ENCODE results near the gene ABCF2. TPM values are rescaled to one million over a fixed set of nuclear protein-coding genes. Genes with fewer than 3 reads are reported as not detected.
A peak's percentile ranks its signal among the peaks of the same experiment; 100 is the strongest.

Gene ABCF2
- total RNA-seq, 2 experiments from 2014 or later = 48.4 to 49.0 TPM

DNA sequence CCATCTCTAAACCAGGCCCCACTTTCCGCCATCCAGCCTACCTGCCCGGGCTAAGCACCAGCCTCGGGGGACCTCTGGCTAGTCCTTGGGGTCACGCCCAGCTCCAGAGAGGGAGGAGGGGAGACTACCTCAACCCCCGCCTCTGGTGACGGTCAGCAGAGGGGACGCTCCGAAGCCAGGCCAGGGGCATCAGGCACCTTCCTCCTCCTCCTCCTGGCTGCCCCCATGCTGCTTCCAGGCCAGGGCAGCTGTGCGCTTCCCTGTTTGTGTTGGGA, 25.5 kb upstream of the ABCF2 start:
- Mint-ChIP-seq H3K27ac (no peak overlapping the region), H3K9me3 (ENCODE audit: low read depth) (no peaks in the 10 kb centered on the region), H3K27me3 (peaks cover 59% of the 10 kb centered on the region), H3K4me1 (peaks cover 21% of the 10 kb centered on the region), H3K4me3 (no peak overlapping the region), H3K36me3 (ENCODE audit: low read depth) (no peaks in the 10 kb centered on the region)
- POLR2A ChIA-PET = no interaction called here
- intact Hi-C loops (cut with DNase I, micrococcal nuclease) = no loop called here
- DNase-seq = no peak
- ATAC-seq = no peak
- CTCF ChIA-PET = interaction anchor here (0.6 to 1.1 kb wide), 4 partner anchors 10 to 189 kb away, joined by 3 read pairs; no protein-coding TSS in a partner anchor

DNA sequence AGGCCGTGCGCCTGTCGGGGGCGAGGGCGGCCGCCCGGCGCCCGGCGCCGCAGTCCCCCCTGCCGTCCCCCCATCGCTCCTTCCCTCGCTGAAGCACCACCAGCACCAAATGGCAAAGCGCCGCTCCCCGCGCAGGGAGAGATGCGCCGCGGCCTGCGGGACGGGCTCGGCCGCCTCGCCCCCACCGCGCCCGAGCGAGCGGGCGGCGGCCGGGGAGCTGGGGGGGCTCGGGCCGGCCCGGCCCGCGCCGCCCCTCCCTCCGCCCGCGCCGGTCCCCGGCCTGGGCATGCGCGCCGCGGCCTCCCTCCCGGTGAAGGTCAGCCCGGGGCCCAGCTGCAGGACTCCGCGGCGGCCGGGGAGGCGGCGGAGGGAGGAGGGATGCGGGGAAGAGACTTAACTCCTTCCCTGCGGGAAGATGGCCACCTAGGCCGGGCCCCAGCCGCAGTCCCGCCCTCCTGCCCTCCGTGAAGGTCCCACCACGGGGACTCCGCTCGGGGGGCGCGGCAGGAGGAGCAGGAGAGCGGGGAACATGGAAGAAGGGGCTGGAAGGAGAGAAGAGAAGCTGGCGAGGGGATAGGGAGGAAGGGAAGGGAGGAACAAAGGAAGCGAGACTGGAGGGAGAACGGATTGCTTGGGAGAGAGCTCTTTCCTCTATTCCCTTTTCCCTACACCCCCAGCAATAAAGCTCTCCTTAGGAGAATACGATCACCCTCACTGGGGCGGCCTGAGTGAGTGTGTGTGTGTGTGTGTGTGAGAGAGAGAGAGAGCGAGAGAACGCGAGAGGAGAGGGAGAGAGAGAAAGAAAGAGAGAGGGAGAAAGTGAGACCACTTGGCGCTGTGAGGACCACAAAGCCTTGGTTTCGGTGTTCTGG, 24.9 kb upstream of the ABCF2 start:
- peaks cover 22% of the 10 kb centered on the region for H3K4me1 Mint-ChIP-seq
- no peak overlapping the region for H3K27ac Mint-ChIP-seq
- H3K9me3 Mint-ChIP-seq (ENCODE audit: low read depth) = no peaks in the 10 kb centered on the region
- CTCF ChIA-PET = interaction anchor here (0.6 to 1.1 kb wide), 3 partner anchors 10 to 84 kb away, joined by 3 to 4 read pairs (median 3); no protein-coding TSS in a partner anchor
- peaks cover 61% of the 10 kb centered on the region for H3K27me3 Mint-ChIP-seq
- intact Hi-C loops (cut with DNase I, micrococcal nuclease) = no loop called here
- peak overlapping the region; percentile 23 for H3K4me3 Mint-ChIP-seq
- H3K36me3 Mint-ChIP-seq (ENCODE audit: low read depth) = no peaks in the 10 kb centered on the region
- DNase-seq = no peak
- ATAC-seq = no peak
- POLR2A ChIA-PET = no interaction called here

DNA sequence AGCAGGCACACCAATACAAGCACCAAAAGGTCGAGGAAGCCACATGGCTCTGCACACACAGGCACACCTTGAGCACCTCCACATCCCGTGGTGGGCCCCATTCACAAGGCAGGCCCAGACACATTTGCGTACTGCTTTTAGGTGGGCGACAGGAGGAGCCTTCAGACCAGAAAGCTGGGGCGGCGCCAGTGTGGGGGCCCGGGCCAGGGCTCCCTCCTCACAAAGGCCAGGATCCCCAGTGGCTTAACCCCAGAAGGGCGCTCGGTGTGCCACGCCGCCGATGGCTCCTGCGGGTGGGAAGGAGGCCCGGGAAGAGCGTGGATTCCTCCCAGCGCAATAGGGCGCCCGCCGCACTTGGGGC, 24.3 kb upstream of the ABCF2 start:
- CTCF ChIA-PET = no interaction called here
- H3K27me3 Mint-ChIP-seq = peaks cover 62% of the 10 kb centered on the region

DNA sequence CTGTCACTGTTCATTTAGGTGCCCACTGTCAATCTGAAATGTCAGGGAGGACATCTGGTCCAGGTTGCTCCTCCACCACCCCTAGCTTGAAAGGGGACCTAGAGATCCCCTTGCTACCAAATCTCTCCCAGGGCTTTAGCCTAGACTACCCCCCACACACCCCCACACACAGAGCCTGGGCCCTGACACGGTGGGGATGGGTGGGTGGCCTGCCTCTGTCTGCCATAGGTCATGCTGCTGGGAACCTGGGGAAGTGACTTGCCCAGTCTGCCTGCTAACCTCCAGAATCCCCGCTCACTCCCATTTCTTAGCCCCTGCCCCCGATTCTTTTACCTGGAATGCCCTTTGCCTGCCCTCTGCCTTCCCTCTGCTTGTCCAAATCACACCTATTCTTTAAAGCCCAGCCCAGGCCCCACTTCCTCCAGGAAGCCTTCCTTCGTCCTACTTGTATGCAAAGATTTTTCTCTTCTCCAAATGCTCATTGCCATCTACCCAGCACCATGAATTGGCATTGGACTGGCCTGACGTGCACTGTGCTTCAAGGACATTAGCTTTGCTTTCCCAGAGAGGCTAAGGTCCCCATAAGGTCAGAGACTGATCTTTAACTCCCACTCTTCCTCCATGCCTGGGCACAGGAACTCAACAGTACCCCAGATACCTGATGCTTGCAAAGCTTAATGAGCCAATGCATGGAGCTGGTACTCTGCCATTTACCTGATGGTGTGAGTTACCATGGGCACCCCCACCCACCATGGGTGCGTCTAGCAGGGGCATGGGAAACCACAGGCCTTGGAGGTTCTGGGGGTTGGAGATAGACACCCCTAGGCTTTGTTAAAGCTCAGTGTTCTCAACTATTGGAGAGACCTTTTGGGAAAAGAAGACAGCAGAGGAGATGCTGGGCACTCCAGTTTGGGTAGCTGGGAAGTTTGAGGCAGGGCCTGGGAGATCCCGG, 23.5 kb upstream of the ABCF2 start:
- Mint-ChIP-seq H3K27me3 (peaks cover 62% of the 10 kb centered on the region), H3K27ac (no peak overlapping the region), H3K4me1 (peaks cover 27% of the 10 kb centered on the region), H3K9me3 (ENCODE audit: low read depth) (no peaks in the 10 kb centered on the region), H3K4me3 (no peak overlapping the region), H3K36me3 (ENCODE audit: low read depth) (no peaks in the 10 kb centered on the region)
- DNase-seq (no peak), ATAC-seq (no peak)
- POLR2A ChIA-PET = no interaction called here
- CTCF ChIA-PET = interaction anchor here (0.7 kb wide), 1 partner anchor 100 kb away, joined by 3 read pairs; no protein-coding TSS in a partner anchor
- intact Hi-C loops (cut with DNase I, micrococcal nuclease) = no loop called here

More for the DNA sequence above, 24.3 kb upstream of the ABCF2 start:
- Mint-ChIP-seq H3K9me3 (ENCODE audit: low read depth) (no peaks in the 10 kb centered on the region), H3K4me1 (peaks cover 22% of the 10 kb centered on the region), H3K27ac (no peak overlapping the region), H3K4me3 (no peak overlapping the region), H3K36me3 (ENCODE audit: low read depth) (no peaks in the 10 kb centered on the region)
- POLR2A ChIA-PET = no interaction called here
- DNase-seq (no peak), ATAC-seq (no peak)
- intact Hi-C loops (cut with DNase I, micrococcal nuclease) = no loop called here

DNA sequence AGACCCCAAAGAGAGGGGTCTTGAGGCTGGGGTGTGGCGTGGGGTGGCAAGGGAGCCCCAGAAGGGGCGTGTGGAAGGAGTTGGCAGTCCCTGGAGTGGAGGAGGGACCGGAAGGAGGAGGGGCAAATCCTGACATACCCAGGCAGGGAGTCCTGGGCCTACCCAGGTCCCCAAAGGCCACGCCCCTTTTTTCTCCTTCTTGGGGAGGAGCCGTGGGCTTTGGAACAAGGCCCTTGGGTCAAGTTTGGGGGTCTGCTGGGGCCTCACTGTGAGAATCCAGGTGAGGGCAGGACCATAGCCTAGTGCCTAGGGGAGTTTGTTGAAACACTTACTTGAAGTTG, 22.7 kb upstream of the ABCF2 start:
- ATAC-seq (no peak), DNase-seq (no peak)
- H3K27me3 Mint-ChIP-seq = peaks cover 60% of the 10 kb centered on the region
- ChIA-PET POLR2A (no interaction called here), CTCF (no interaction called here)
- no peaks in the 10 kb centered on the region for H3K9me3 Mint-ChIP-seq (ENCODE audit: low read depth)
- no peak overlapping the region for H3K4me3 Mint-ChIP-seq
- H3K4me1 Mint-ChIP-seq = peaks cover 31% of the 10 kb centered on the region
- no peaks in the 10 kb centered on the region for H3K36me3 Mint-ChIP-seq (ENCODE audit: low read depth)
- intact Hi-C loops (cut with DNase I, micrococcal nuclease) = loop anchor here in 1 of 2 experiments (10.0 kb wide), 1 partner anchor 125 kb away; no protein-coding TSS in a partner anchor
- H3K27ac Mint-ChIP-seq = no peak overlapping the region

DNA sequence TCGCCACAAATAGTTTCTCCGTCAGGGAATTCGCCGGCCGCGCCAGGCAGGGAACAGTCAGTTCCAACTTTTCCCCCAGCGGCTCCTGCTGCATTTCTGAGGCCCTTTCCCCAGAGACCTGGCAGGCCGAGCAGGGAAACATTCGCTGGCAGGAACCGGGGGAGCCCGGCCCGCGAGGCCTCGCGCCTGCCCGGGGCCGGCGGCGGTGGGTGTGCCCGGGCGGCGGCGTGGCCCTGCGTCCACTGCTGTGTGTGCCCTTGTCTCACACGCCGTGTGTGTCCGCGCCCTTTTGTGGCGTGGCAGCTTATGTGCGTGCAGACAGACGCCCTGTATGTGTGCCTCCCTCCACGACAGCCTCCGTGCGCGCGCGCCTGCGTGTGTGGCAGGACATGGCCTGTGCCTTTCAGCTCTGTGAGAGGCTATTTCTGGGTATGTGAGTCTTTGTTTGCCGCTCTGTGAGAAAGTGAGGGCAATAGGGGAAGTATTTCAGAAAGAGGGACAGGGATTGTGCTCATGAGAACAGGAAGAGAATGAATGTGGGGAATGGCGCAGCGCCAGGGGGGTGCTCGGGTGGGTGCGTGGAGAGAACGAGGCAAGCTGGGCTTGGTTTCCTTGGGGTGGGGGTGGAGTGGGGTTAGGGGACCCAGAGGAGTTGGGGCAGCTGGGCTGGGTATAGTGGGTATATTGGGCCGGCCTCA, 22.2 kb upstream of the ABCF2 start:
- Mint-ChIP-seq H3K27ac (peak overlapping the region; percentile 47), H3K4me1 (peaks cover 35% of the 10 kb centered on the region), H3K36me3 (ENCODE audit: low read depth) (no peaks in the 10 kb centered on the region), H3K4me3 (no peak overlapping the region), H3K27me3 (peaks cover 57% of the 10 kb centered on the region), H3K9me3 (ENCODE audit: low read depth) (no peaks in the 10 kb centered on the region)
- intact Hi-C loops (cut with DNase I, micrococcal nuclease) = loop anchor here in 1 of 2 experiments (10.0 kb wide), 1 partner anchor 124 kb away; no protein-coding TSS in a partner anchor
- ChIA-PET POLR2A (no interaction called here), CTCF (no interaction called here)
- ATAC-seq (peak; percentile 27), DNase-seq (peak; percentile 56)

DNA sequence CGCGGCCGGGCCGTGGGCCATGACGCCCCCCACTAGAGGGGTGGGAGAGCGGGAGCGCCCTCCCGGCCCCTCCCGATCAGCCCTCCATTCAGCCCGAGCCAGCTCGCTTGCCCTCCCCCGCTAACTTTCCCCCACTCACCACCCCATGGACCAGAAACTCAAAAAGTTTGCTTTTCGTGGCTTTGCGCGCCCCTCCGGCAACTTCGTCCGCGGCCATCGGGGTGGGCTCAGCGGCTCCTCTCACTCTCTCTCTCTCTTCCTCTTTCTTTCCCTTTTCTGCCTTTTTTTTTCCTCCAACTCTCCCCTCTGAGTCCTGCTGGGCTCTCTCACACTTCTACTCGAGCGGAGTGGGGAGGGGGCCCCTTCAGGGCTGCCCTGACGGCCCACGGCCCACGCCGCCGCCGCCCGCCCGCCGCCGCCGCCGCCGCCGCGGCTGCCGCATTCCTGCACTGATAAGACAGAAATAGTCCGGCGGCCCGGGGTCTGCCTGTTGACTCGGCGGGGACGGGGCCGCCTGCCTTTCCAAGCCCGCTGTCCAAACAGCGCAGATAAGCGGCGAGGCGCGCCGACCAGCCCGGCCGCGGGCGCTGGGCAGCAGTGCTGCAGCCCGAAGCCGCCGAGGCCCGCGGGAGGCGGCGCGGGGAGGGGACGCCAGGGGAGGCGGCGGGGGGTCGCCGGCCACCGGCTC, 21.5 kb upstream of the ABCF2 start, which contains the start of gene SMARCD3:
TSS of gene SMARCD3 (minus strand) at position 349 of the 688 bp plus-strand sequence. CDS start at position 217, 132 bp downstream.
- ChIA-PET POLR2A (no interaction called here), CTCF (no interaction called here)
- Mint-ChIP-seq H3K4me3 (peak within 1 kb of the TSS; percentile 66), H3K27me3 (peaks cover 54% of the 10 kb centered on the region), H3K36me3 (ENCODE audit: low read depth) (no peaks in the 10 kb centered on the region), H3K9me3 (ENCODE audit: low read depth) (no peaks in the 10 kb centered on the region), H3K27ac (peak within 1 kb of the TSS; percentile 47), H3K4me1 (peaks cover 42% of the 10 kb centered on the region)
- no peak for ATAC-seq
- DNase-seq = peak; percentile 37
- intact Hi-C loops (cut with DNase I, micrococcal nuclease) = loop anchor here in 1 of 2 experiments (10.0 kb wide), 1 partner anchor 124 kb away; no protein-coding TSS in a partner anchor

DNA sequence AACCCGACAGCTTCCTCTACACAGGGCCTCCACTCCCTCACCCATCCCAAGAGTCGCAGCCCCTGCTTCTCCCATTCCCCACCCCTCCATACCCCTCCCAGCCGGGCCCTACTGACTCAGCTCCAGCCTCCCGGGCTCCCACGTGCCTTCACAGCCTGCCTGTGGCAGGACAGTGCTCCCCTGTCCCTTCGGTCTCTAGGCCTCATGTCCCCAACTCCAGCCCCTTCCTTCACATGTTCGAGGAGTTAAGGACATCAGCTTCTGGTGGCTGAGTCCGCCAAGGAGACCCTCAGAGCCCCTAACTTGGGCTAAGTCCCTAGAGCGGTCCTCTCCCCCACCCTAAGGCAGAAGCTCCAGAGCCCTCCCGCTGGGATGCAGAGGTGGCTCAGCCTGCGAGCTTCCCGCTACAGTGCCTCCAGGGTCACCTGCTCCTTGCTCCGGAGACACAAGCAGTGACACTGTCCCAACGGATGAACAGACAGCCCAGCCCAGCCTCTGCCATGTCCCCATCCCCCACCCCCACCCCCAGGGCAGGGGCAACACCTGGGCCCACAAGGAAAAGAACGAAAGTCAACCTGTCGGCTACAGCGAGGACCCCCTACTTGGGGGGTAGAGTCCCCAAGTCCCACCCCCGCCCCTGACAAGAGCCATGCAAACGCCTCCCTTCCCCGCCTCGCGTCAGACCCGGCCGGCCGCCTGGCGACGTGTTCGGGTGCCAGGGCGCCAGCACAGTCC, 20.8 kb upstream of the ABCF2 start:
- Mint-ChIP-seq H3K4me1 (peaks cover 47% of the 10 kb centered on the region), H3K27ac (no peak overlapping the region), H3K9me3 (ENCODE audit: low read depth) (no peaks in the 10 kb centered on the region), H3K36me3 (ENCODE audit: low read depth) (no peaks in the 10 kb centered on the region), H3K27me3 (peaks cover 48% of the 10 kb centered on the region), H3K4me3 (peak overlapping the region; percentile 66)
- DNase-seq (no peak), ATAC-seq (no peak)
- ChIA-PET CTCF (interaction anchor here (0.6 to 1.4 kb wide), 4 partner anchors 11 to 56 kb away, joined by 3 to 9 read pairs (median 4); partner anchors contain the start of gene ABCF2), POLR2A (interaction anchor here (0.5 kb wide), 1 partner anchor 12 kb away, joined by 6 read pairs; no protein-coding TSS in a partner anchor)
- intact Hi-C loops (cut with DNase I, micrococcal nuclease) = loop anchor here in 1 of 2 experiments (10.0 kb wide), 1 partner anchor 123 kb away; no protein-coding TSS in a partner anchor

DNA sequence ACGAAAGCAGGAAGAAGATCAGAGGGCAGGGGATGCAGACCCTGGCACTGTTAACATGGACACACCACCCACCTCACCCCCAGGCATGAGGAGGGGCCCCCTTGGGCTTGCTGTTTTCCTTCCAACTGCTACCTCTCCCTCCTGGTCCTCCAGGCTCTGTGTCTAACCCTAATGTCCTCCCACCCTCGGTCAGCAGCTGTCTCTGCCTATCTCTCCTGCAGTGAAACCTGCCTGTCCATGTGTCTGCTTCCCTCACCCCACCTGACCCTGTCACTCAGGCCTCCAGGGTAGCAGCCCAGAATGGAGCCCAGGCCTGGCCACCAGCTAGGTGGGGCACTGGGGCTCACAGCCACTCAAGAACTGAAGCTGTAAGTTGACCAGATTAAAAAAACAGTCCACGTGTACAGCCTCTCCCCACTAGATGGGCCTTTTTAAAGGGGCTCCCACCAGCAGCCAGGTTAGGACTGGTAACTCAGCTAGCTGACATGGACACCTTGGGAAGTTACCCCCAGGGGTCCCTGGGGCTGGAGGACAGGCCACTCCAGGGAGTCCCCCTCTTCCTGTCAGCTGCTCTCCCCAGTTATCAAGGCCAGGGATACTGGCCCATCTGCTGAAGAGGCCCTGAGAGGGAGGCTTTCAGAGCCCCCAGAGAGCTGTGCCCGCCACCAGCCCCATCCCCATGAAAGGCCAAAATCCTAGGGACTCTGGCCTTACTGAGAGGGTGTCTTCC, 20.0 kb upstream of the ABCF2 start:
- H3K9me3 Mint-ChIP-seq (ENCODE audit: low read depth) = no peaks in the 10 kb centered on the region
- DNase-seq = no peak
- CTCF ChIA-PET = interaction anchor here (0.6 to 4.9 kb wide), 6 partner anchors 10 to 58 kb away, joined by 3 to 49 read pairs (median 4); partner anchors contain the start of gene ABCF2
- no peak overlapping the region for H3K27ac Mint-ChIP-seq
- no peak for ATAC-seq
- intact Hi-C loops (cut with DNase I, micrococcal nuclease) = loop anchor here in 1 of 2 experiments (10.0 kb wide), 1 partner anchor 122 kb away; no protein-coding TSS in a partner anchor
- peaks cover 44% of the 10 kb centered on the region for H3K4me1 Mint-ChIP-seq
- POLR2A ChIA-PET = interaction anchor here (0.5 to 0.6 kb wide), 2 partner anchors 13 to 1332 kb away, joined by 4 to 6 read pairs; no protein-coding TSS in a partner anchor
- no peak overlapping the region for H3K4me3 Mint-ChIP-seq
- H3K27me3 Mint-ChIP-seq = peaks cover 40% of the 10 kb centered on the region
- no peaks in the 10 kb centered on the region for H3K36me3 Mint-ChIP-seq (ENCODE audit: low read depth)

All from activated CD4-positive, alpha-beta T cell treated with anti-CD3 and anti-CD28 coated beads for 36 hours (primary cell).